GM21526 (cell line): ENCODE data around the gene AKR1E2.

Experiments
- ATAC-seq: cut with Tn5 transposase; IDR thresholded peaks from one replicate; pipeline ENCODE4 v1.9.1; 2021; ENCODE audit warnings: moderate library complexity; ENCODE audit not compliant: unreplicated experiment, low FRiP score

AKR1E2 gene

GRCh38 chr10:4889959-4890358 is 64.0 kb downstream of the AKR1E2 start:
- no peak for ATAC-seq

- no peak for ATAC-seq
Measured at GRCh38 chr10:4892681-4893080, 66.7 kb downstream of the AKR1E2 start.

- no peak for ATAC-seq
Measured at GRCh38 chr10:4894335-4894734, 68.3 kb downstream of the AKR1E2 start.
